Neural crest cell (in vitro differentiated cells): Measurements from ENCODE around the gene MYH13. TPM values are rescaled to one million over a fixed set of nuclear protein-coding genes. Genes with fewer than 3 reads are reported as not detected.
"Not testable (repeated sequence)": the region's sequence is repeated elsewhere in the genome, so short reads cannot be mapped to it uniquely, and the experiment has no call there.

ENCODE experiments used
- DNase-seq: peaks from one replicate; pipeline ENCODE4 v3.0.0; 2021; ENCODE audit warnings: low read depth, mixed read lengths, low spot score
- H3K27ac Mint-ChIP-seq: one replicate; pipeline ENCODE4 v1.8.0; 2021; ENCODE audit warnings: mild to moderate bottlenecking, mixed read lengths; ENCODE audit not compliant: unreplicated experiment
- H3K27me3 Mint-ChIP-seq: 2 replicates; pipeline ENCODE4 v1.8.0; 2021; ENCODE audit warnings: low read depth, mild to moderate bottlenecking, mixed read lengths
- H3K36me3 Mint-ChIP-seq: 2 replicates; pipeline ENCODE4 v1.8.0; 2021; ENCODE audit warnings: low read depth, mild to moderate bottlenecking, mixed read lengths
- H3K4me1 Mint-ChIP-seq: 2 replicates; pipeline ENCODE4 v1.8.0; 2021; ENCODE audit warnings: mixed read lengths
- H3K4me3 Mint-ChIP-seq: one replicate; pipeline ENCODE4 v1.8.0; 2021; ENCODE audit warnings: mild to moderate bottlenecking, mixed read lengths
- H3K9me3 Mint-ChIP-seq: 2 replicates; pipeline ENCODE4 v1.8.0; 2021; ENCODE audit warnings: mixed read lengths
- total RNA-seq: library from RNA; stranded (reverse); gene quantifications from 2 replicates; pipeline ENCODE4 v1.2.1, GENCODE V29; 2021
- TF ChIP-seq, protein P1 (sequence below): fragments of 200-600 bp; sonication (generic); conservative IDR thresholded peaks from 2 replicates; pipeline ENCODE4 v1.5.0; 2021; ENCODE audit warnings: antibody characterized with exemption, mild to moderate bottlenecking

Gene MYH13
- total RNA-seq, 1 donor from 2014 or later = not detected

DNA sequence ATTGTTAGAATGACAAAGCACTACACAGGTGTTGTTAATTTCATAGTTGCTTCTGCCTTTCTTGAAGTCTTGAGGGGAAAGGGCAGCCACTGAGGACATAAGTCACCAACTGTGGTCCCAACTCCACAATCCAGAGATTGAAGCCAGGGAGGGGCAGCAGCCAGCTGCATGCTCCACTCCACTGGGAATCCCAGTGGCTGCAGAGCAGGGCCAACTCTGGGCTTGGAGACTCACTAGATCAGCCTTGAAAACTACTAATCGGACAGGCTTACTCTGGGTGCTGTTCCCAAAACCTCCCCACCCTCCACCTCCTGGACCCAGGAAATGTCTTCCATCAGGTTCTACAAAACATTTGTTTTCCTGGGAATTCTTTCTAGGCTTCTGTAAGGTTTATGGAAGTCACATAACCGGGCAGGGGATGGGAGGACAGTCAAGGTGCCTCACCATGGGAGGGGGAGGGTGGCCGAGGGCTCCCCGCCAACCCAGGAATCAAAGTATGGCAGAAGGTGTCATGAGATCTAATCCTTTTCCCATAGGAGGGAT lies 68.0 kb downstream of the MYH13 start:
- TF ChIP-seq, protein P1, sequence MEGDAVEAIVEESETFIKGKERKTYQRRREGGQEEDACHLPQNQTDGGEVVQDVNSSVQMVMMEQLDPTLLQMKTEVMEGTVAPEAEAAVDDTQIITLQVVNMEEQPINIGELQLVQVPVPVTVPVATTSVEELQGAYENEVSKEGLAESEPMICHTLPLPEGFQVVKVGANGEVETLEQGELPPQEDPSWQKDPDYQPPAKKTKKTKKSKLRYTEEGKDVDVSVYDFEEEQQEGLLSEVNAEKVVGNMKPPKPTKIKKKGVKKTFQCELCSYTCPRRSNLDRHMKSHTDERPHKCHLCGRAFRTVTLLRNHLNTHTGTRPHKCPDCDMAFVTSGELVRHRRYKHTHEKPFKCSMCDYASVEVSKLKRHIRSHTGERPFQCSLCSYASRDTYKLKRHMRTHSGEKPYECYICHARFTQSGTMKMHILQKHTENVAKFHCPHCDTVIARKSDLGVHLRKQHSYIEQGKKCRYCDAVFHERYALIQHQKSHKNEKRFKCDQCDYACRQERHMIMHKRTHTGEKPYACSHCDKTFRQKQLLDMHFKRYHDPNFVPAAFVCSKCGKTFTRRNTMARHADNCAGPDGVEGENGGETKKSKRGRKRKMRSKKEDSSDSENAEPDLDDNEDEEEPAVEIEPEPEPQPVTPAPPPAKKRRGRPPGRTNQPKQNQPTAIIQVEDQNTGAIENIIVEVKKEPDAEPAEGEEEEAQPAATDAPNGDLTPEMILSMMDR = no peak
- Mint-ChIP-seq H3K27ac (no peak overlapping the region), H3K4me1 (no peaks in the 10 kb centered on the region), H3K4me3 (no peak overlapping the region), H3K27me3 (no peaks in the 10 kb centered on the region), H3K36me3 (no peaks in the 10 kb centered on the region), H3K9me3 (no peaks in the 10 kb centered on the region)
- DNase-seq = no peak

DNA sequence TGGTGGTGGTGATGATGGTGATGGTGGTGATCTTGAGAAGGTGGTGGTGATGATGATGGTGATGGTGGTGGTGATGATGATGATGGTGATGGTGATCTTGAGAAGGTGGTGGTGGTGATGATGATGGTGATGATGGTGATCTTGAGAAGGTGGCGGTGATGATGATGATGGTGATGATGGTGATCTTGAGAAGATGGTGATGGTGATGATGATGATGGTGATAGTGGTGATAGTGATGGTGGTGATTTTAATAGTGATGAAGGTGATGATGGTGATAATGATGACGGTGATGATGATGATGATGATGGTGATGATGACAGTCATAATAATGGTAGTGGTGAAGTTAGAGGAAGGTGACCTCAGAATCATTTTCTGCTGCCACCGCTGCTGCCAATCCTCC lies 75.1 kb downstream of the MYH13 start:
- no peaks in the 10 kb centered on the region for H3K9me3 Mint-ChIP-seq
- no peaks in the 10 kb centered on the region for H3K36me3 Mint-ChIP-seq
- peaks cover 3% of the 10 kb centered on the region for H3K27me3 Mint-ChIP-seq
- no peak for DNase-seq
- H3K27ac Mint-ChIP-seq = no peak overlapping the region
- H3K4me1 Mint-ChIP-seq = no peaks in the 10 kb centered on the region
- no peak overlapping the region for H3K4me3 Mint-ChIP-seq
- TF ChIP-seq, protein P1 = no peak

DNA sequence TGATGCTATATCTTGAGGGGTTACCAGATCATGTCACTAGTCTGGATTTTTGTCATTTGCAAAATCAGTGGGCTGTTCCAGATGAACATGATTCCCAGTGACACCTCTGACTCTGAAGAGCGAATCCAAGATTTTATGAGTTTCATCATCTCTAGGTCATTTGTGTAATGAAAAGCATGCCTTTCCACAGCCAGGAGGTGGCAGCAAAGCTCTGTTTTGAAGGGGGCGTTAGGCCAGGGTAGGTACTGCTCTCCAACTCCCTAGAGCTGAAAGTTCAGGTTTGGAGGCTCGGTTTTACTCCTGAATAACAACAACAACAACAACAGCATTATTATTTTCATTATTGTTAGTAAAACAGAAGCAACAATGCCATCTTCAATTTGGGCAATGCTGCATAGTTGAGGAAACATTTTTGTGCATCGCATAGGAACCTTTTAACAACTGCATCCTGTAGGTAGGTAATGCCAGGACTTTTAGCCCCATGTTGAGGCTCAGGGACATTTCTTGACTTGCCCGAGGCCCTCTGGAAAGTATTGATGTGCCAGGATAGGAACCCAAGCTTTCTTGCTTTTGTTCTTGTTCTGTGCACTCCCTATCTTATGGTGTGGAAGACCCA lies 77.0 kb downstream of the MYH13 start:
- H3K27me3 Mint-ChIP-seq = peaks cover 9% of the 10 kb centered on the region
- H3K4me1 Mint-ChIP-seq = no peaks in the 10 kb centered on the region
- TF ChIP-seq, protein P1 = peak; percentile 82
- H3K27ac Mint-ChIP-seq = no peak overlapping the region
- H3K36me3 Mint-ChIP-seq = no peaks in the 10 kb centered on the region
- no peak overlapping the region for H3K4me3 Mint-ChIP-seq
- peak; percentile 60 for DNase-seq
- H3K9me3 Mint-ChIP-seq = no peaks in the 10 kb centered on the region

DNA sequence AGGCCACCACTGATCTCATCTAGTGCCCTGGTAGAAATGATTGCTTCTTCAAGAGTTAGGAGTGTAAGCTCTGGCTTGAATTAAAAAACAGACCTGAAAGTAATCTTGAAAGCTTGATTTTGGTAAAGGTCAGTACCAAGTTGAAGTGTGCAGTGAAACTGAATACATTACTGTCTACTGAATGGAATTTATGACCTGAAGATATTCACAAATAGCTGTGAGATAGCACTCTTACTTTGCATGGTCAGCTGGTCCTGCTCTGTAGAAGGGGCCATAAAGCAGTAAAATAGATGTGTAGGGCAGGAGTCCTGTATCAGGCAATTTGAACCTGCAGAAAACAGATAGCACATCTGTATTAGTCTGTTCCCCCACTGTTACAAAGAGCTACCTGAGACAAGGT lies 78.6 kb downstream of the MYH13 start:
- no peak for DNase-seq
- Mint-ChIP-seq H3K4me3 (no peak overlapping the region), H3K36me3 (no peaks in the 10 kb centered on the region), H3K27ac (no peak overlapping the region), H3K27me3 (peaks cover 15% of the 10 kb centered on the region), H3K4me1 (no peaks in the 10 kb centered on the region), H3K9me3 (no peaks in the 10 kb centered on the region)
- TF ChIP-seq, protein P1 = no peak

DNA sequence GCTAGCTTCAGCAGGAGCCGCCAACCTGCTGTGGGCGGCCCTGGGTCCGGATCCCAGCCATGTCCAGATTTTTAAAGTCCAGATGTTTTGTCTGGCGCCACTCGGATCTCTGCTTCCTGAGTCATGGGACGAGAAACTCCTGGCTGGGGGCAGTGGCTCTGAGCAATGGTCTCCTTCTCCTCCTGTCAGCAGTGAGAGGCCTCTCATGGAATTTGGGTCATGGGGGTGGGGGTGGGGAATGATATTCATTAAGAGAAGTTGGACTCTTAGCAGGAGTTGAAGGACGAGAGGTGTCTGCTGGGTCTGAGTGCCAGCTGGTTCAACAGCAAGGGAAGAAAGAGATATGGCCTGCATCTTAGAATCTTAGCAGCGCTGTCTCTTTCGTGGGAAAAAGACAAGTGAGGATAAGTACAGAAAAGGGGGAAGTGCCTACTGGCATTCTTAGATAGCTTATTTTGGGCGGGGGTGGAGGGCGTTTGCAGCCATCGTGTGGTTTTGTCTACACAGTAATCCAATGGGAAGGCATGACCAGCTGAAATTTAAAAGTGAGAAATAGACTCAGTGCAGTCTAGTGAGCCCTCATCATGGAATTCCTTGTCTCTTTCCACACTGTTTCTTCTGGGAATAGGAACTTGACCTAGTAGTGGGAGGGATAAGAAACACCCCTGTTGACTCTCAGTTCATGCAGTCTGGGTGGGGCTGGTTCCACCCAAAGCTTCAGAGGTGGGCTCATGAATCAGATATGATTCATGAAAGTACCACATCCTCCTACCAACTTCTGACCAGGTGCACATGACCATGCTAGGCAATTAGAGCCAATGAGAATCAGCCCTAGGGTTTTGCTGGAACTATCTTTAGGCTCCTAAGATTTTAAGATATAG lies 80.5 kb downstream of the MYH13 start:
- H3K4me1 Mint-ChIP-seq = no peaks in the 10 kb centered on the region
- peaks cover 29% of the 10 kb centered on the region for H3K27me3 Mint-ChIP-seq
- no peaks in the 10 kb centered on the region for H3K9me3 Mint-ChIP-seq
- TF ChIP-seq, protein P1 = no peak
- no peak for DNase-seq
- H3K27ac Mint-ChIP-seq = no peak overlapping the region
- no peaks in the 10 kb centered on the region for H3K36me3 Mint-ChIP-seq
- H3K4me3 Mint-ChIP-seq = no peak overlapping the region

DNA sequence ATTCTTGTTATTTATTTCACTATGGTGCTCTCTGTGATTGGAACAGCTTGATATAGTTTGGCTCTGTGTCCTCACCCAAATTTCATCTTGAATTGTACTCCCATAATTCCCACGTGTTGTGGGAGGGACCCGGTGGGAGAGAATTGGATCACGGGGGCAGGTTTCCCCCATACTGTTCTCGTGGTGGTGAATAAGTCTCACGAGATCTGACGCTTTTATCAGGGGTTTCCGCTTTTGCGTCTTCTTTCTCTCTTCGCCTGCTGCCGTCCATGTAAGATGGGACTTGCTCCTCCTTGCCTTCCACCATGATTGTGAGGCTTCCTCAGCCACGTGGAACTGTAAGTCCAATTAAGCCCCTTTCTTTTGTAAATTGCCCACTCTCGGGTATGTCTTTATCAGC lies 81.2 kb downstream of the MYH13 start:
- H3K4me3 Mint-ChIP-seq, H3K4me1 Mint-ChIP-seq, H3K36me3 Mint-ChIP-seq, DNase-seq, H3K27ac Mint-ChIP-seq, H3K9me3 Mint-ChIP-seq: not testable (repeated sequence)
- H3K27me3 Mint-ChIP-seq = peaks cover 35% of the 10 kb centered on the region
